HCT116 (cell line): ENCODE measurements around the gene CCSER1. TPM values are rescaled to one million over a fixed set of nuclear protein-coding genes. Genes with fewer than 3 reads are reported as not detected.
"Not testable (repeated sequence)": the region's sequence is repeated elsewhere in the genome, so short reads cannot be mapped to it uniquely, and the experiment has no call there.

Source experiments
- ATAC-seq: fragments of 200-7000 bp; cut with Tn5 transposase; 2 replicates; pipeline ENCODE4 v1.9.1; 2020; ENCODE audit warnings: mild to moderate bottlenecking, moderate library complexity
- BruUV-seq: library from RNA; stranded (reverse); fragments of 400-500 nt; replicated peaks from 2 replicates; lab custom pipeline; 2021; lab: Mats Ljungman, UMichigan
- CTCF ChIA-PET: fragments of 300-600 bp; sonication (Branson Sonifier 250); formaldehyde crosslinking; loops from one replicate; lab custom pipeline; 2021; ENCODE audit warnings: antibody characterized with exemption; lab: Charles Lee
- POLR2A ChIA-PET: fragments of 300-600, 350-600 bp; sonication (Branson Sonifier 250); formaldehyde crosslinking; loops from one replicate; lab custom pipeline; 2021; ENCODE audit warnings: antibody characterized with exemption; lab: Charles Lee
- RAD21 ChIA-PET, 2 experiments: fragments of 300-600 bp; sonication (Branson Sonifier 250); formaldehyde crosslinking; loops; one replicate each; lab custom pipeline; 2023; ENCODE audit warnings: low total read pairs in 2 of 2; ENCODE audit not compliant: uncharacterized antibody in 2 of 2, unreplicated experiment in 2 of 2, low non-redundant PET in 1 of 2; lab: Charles Lee
- DNase-seq: peaks from one replicate; pipeline ENCODE4 v3.0.0-alpha.2; 2010; ENCODE audit warnings: low read depth, low spot score
- H2AFZ ChIP-seq: fragments of 200-600 bp; shearing (Covaris generic), sonication (generic); 2 replicates; pipeline ENCODE4 v1.6.1; 2017; ENCODE audit warnings: low read depth, mixed run types, mixed read lengths, antibody characterized with exemption, low read length; ENCODE audit not compliant: poor library complexity, severe bottlenecking
- H3K27ac ChIP-seq: 2 replicates; pipeline ENCODE4 v1.5.1; 2012; ENCODE audit warnings: low read depth, low read length
- H3K27me3 ChIP-seq: fragments of 200-600 bp; sonication (generic); 2 replicates; pipeline ENCODE4 v1.6.1; 2016; ENCODE audit warnings: mixed run types, low read length, mixed read lengths; ENCODE audit not compliant: insufficient read depth
- H3K36me3 ChIP-seq, 2 experiments: fragments of 200-500 bp in 1 of 2; fragments of 200-600 bp in 1 of 2; sonication (Bioruptor generic) in 1 of 2; sonication (generic) in 1 of 2; 2 replicates each; pipeline versions ENCODE4 v1.5.1 to v1.6.1; 2014 to 2016; ENCODE audit warnings: low read length in 2 of 2, inconsistent platforms in 1 of 2, mixed read lengths in 1 of 2, mixed run types in 1 of 2; ENCODE audit not compliant: insufficient read depth in 2 of 2, control insufficient read depth in 1 of 2
- H3K4me1 ChIP-seq, 2 experiments: fragments of 200-600 bp in 1 of 2; sonication (generic) in 1 of 2; 2 replicates each; pipeline versions ENCODE4 v1.5.1 to v1.6.1; 2012 to 2017; ENCODE audit warnings: low read length in 2 of 2, inconsistent platforms in 1 of 2, mild to moderate bottlenecking in 1 of 2, mixed read lengths in 1 of 2, mixed run types in 1 of 2, moderate library complexity in 1 of 2; ENCODE audit not compliant: insufficient read depth in 2 of 2, control insufficient read depth in 1 of 2
- H3K4me2 ChIP-seq: fragments of 200-600 bp; sonication (generic); 2 replicates; pipeline ENCODE4 v1.6.1; 2017; ENCODE audit warnings: mixed run types, low read length, mixed read lengths
- H3K4me3 ChIP-seq, 2 experiments: fragments of 200-600 bp in 1 of 2; sonication (generic) in 1 of 2; replicated peaks in 1 of 2; 2 replicates each; pipeline ENCODE4 v1.5.1; 2011 to 2016; ENCODE audit warnings: low read length in 2 of 2, control low read depth in 1 of 2, low read depth in 1 of 2, mild to moderate bottlenecking in 1 of 2, mixed read lengths in 1 of 2, mixed run types in 1 of 2
- H3K79me2 ChIP-seq: fragments of 200-600 bp; sonication (generic); 2 replicates; pipeline ENCODE4 v1.6.1; 2017; ENCODE audit warnings: mild to moderate bottlenecking, mixed run types, low read length, moderate library complexity, mixed read lengths; ENCODE audit not compliant: insufficient read depth
- H3K9ac ChIP-seq: fragments of 200-600 bp; sonication (generic); 2 replicates; pipeline ENCODE4 v1.6.1; 2016; ENCODE audit warnings: low read length, mixed read lengths
- H3K9me2 ChIP-seq: fragments of 200-600 bp; sonication (generic), shearing (Covaris generic); 2 replicates; pipeline ENCODE4 v1.6.1; 2017; ENCODE audit warnings: mixed run types, mild to moderate bottlenecking, moderate library complexity; ENCODE audit not compliant: insufficient read depth
- H3K9me3 ChIP-seq, 2 experiments: fragments of 200-500 bp in 1 of 2; fragments of 200-600 bp in 1 of 2; sonication (Bioruptor generic) in 1 of 2; sonication (generic) in 1 of 2; 2 replicates each; pipeline ENCODE4 v1.6.1; 2014 to 2017; ENCODE audit warnings: low read length in 2 of 2, mixed read lengths in 2 of 2, inconsistent platforms in 1 of 2, low read depth in 1 of 2, mild to moderate bottlenecking in 1 of 2, mixed run types in 1 of 2, moderate library complexity in 1 of 2; ENCODE audit not compliant: control insufficient read depth in 1 of 2, insufficient read depth in 1 of 2
- H4K20me1 ChIP-seq: fragments of 200-600 bp; sonication (generic), shearing (Covaris generic); 2 replicates; pipeline ENCODE4 v1.6.1; 2017; ENCODE audit warnings: mixed run types, mild to moderate bottlenecking, moderate library complexity; ENCODE audit not compliant: insufficient read depth
- EZH2phosphoT487 ChIP-seq: fragments of 200-600 bp; IDR thresholded peaks from 2 replicates; pipeline ENCODE4 v1.6.1; 2018; ENCODE audit warnings: antibody characterized with exemption, borderline replicate concordance
- FOSL1 ChIP-seq: IDR thresholded peaks from 2 replicates; pipeline ENCODE4 v1.6.1; 2012; ENCODE audit warnings: low read depth
- JUND ChIP-seq: IDR thresholded peaks from 2 replicates; pipeline ENCODE4 v1.6.1; 2012
- SIN3A ChIP-seq: IDR thresholded peaks from 2 replicates; pipeline ENCODE4 v1.6.1; 2012; ENCODE audit warnings: low read depth
- SP1 ChIP-seq: IDR thresholded peaks from 2 replicates; pipeline ENCODE4 v1.6.1; 2012; ENCODE audit warnings: low read depth
- TCF7L2 ChIP-seq: IDR thresholded peaks from 2 replicates; pipeline ENCODE4 v1.7.0; 2011; ENCODE audit warnings: borderline replicate concordance, inconsistent platforms; ENCODE audit not compliant: insufficient read depth, insufficient read length; ENCODE audit errors: extremely low read depth
- YY1 ChIP-seq: IDR thresholded peaks from 2 replicates; pipeline ENCODE4 v1.6.1; 2011; ENCODE audit warnings: low read length, low read depth, moderate library complexity, mild to moderate bottlenecking; ENCODE audit not compliant: insufficient replicate concordance; ENCODE audit errors: extremely low read depth
- intact Hi-C: fragments of 100-400 bp; cut with micrococcal nuclease; formaldehyde crosslinking; loops from 2 replicates; pipeline ENCODE4 v1.10.0; 2022
- total RNA-seq: library from RNA; stranded (reverse); gene quantifications from one replicate; pipeline ENCODE4 v1.2.1, GENCODE V29; 2021; ENCODE audit not compliant: unreplicated experiment

CCSER1 gene
- total RNA-seq, 1 experiment from 2014 or later, result 6.7 TPM

DNA sequence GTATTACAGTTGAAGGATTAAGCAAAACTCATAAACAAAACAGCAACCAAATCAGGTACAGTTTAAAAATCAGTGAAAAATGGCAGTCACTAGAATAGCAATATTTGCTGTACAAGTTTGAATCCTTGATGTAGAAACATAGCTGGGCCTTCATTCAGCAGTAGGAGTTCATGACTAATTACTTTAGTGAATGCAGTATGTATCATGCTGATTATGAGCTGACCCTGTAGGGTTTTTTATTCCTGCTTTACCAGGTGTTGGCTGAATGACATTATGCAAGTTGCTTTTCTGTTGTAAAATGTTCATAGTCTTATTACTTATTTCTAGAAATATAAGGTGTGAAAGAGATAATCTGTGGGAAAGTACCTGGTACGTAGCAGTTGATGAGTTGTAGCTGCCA, 179.6 kb downstream of the CCSER1 start:
- H3K9me2 ChIP-seq, result no peaks in the 10 kb centered on the region
- H3K27ac ChIP-seq, result no peak overlapping the region
- no TSS peak for BruUV-seq
- no peaks in the 10 kb centered on the region for H3K27me3 ChIP-seq
- H3K4me1 ChIP-seq, result no peaks in the 10 kb centered on the region
- no peak overlapping the region for H3K4me3 ChIP-seq
- TF ChIP-seq YY1 (no peak), EZH2phosphoT487 (no peak)
- CTCF ChIA-PET, result no interaction called here
- no peaks in the 10 kb centered on the region for H3K9me3 ChIP-seq
- H4K20me1 ChIP-seq, result no peaks in the 10 kb centered on the region
- intact Hi-C loops, result no loop called here
- no peak for ATAC-seq
- H3K36me3 ChIP-seq, result no peaks in the 10 kb centered on the region
- no peak for DNase-seq
- no peaks in the 10 kb centered on the region for H3K79me2 ChIP-seq
- no peak overlapping the region for H3K4me2 ChIP-seq
- POLR2A ChIA-PET, result no interaction called here
- RAD21 ChIA-PET, result no interaction called here
- no peak overlapping the region for H3K9ac ChIP-seq
- no peak overlapping the region for H2AFZ ChIP-seq

DNA sequence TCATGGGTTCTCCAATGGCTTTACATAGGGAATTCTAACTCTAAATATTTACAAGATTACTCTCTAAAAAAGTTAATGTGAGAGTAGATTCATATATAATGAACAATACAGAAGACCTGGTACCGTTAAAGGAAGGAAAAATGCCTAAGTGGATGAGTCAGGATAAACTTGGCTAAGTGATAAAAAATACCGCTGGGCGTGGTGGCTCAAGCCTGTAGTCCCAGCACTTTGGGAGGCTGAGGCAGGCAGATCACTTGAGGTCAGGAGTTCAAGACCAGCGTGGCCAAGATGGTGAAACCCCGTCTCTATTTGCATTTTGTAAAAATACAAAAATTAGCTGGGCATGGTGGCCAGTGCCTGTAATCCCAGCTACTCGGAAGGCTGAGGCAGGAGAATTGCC, 189.9 kb downstream of the CCSER1 start:
- CTCF ChIA-PET, result not testable (repeated sequence)

More for the DNA sequence above, 189.9 kb downstream of the CCSER1 start:
- H3K79me2 ChIP-seq, intact Hi-C loops, H4K20me1 ChIP-seq, H3K9ac ChIP-seq, RAD21 ChIA-PET: not testable (repeated sequence)
- TF ChIP-seq JUND (peak; percentile 68), SP1 (peak; percentile 48; the same call in 1 of the 2 replicates), FOSL1 (peak; percentile 69), SIN3A (0 out of 2 replicates have a peak, but pooled peaks have one; percentile 20), TCF7L2 (peak; percentile 78)
- TF ChIP-seq, all 23 proteins: peak for 5; not testable (repeated sequence) for 18
- Histone ChIP-seq H3K27ac (peak overlapping the region; percentile 96), H3K4me1 (peaks cover 48 to 60% of the 10 kb centered on the region in 2 experiments), H3K4me2 (peak overlapping the region; percentile 67)
- H3K36me3 ChIP-seq, BruUV-seq, H2AFZ ChIP-seq, H3K27me3 ChIP-seq, H3K9me2 ChIP-seq, H3K9me3 ChIP-seq, POLR2A ChIA-PET, H3K4me3 ChIP-seq: not testable (repeated sequence)
- ATAC-seq (peak; percentile 58), DNase-seq (peak; percentile 76)
